MM.1S (cell line): ENCODE data around the gene RHOJ.

Experiments
- DNase-seq: peaks from one replicate; pipeline ENCODE4 v3.0.0-alpha.2; 2015
- H2AFZ ChIP-seq: fragments of 300-600 bp; sonication (generic); 2 replicates; pipeline ENCODE4 v1.6.0; 2016; ENCODE audit warnings: antibody characterized with exemption, low read length
- H3F3A ChIP-seq: fragments of 300-600 bp; sonication (generic); 2 replicates; pipeline ENCODE4 v1.6.1; 2016; ENCODE audit warnings: mild to moderate bottlenecking, antibody characterized with exemption, low read length, moderate library complexity, mixed read lengths; ENCODE audit not compliant: insufficient read depth
- H3K27ac ChIP-seq: fragments of 300-600 bp; sonication (generic); 2 replicates; pipeline ENCODE4 v1.5.1; 2016; ENCODE audit warnings: mild to moderate bottlenecking, low read length
- H3K27me3 ChIP-seq: fragments of 300-600 bp; sonication (generic); replicated peaks from 2 replicates; pipeline ENCODE4 v1.6.0; 2016; ENCODE audit warnings: low read length; ENCODE audit not compliant: insufficient read depth
- H3K36me3 ChIP-seq: fragments of 300-600 bp; sonication (generic); replicated peaks from 2 replicates; pipeline ENCODE4 v1.6.1; 2016; ENCODE audit warnings: mild to moderate bottlenecking, low read length, mixed read lengths; ENCODE audit not compliant: insufficient read depth
- H3K4me1 ChIP-seq: fragments of 300-600 bp; sonication (generic); 2 replicates; pipeline ENCODE4 v1.6.1; 2016; ENCODE audit warnings: low read length, mixed read lengths
- H3K4me2 ChIP-seq: fragments of 300-600 bp; sonication (generic); 2 replicates; pipeline ENCODE4 v1.6.0; 2016; ENCODE audit warnings: low read depth, low read length
- H3K4me3 ChIP-seq: fragments of 300-600 bp; sonication (generic); 2 replicates; pipeline ENCODE4 v1.5.1; 2016; ENCODE audit warnings: low read length, mixed read lengths
- H3K79me2 ChIP-seq: fragments of 300-600 bp; sonication (generic); 2 replicates; pipeline ENCODE4 v1.6.1; 2016; ENCODE audit warnings: mixed run types, low read length, mixed read lengths
- H3K9ac ChIP-seq: fragments of 300-600 bp; sonication (generic); 2 replicates; pipeline ENCODE4 v1.6.1; 2016; ENCODE audit warnings: low read length, mixed read lengths
- H3K9me2 ChIP-seq: fragments of 300-600 bp; sonication (generic); replicated peaks from 2 replicates; pipeline ENCODE4 v1.6.1; 2016; ENCODE audit warnings: mild to moderate bottlenecking, low read length, mixed read lengths; ENCODE audit not compliant: insufficient read depth
- H3K9me3 ChIP-seq: fragments of 300-600 bp; sonication (generic); replicated peaks from 2 replicates; pipeline ENCODE4 v1.6.1; 2016; ENCODE audit warnings: mild to moderate bottlenecking, low read length, mixed read lengths; ENCODE audit not compliant: insufficient read depth
- H4K20me1 ChIP-seq: fragments of 300-600 bp; sonication (generic); 2 replicates; pipeline ENCODE4 v1.6.1; 2016; ENCODE audit warnings: mild to moderate bottlenecking, low read length, moderate library complexity, mixed read lengths; ENCODE audit not compliant: insufficient read depth
- EZH2 ChIP-seq: fragments of 300-600 bp; sonication (generic); optimal IDR thresholded peaks from 2 replicates; pipeline ENCODE3; 2017; ENCODE audit warnings: low read depth, mild to moderate bottlenecking, antibody characterized with exemption, low read length, mixed read lengths
- EZH2phosphoT487 ChIP-seq: fragments of 300-600 bp; sonication (generic); IDR thresholded peaks from 2 replicates; pipeline ENCODE4 v1.6.1; 2018; ENCODE audit warnings: antibody characterized with exemption, low read length
- TF ChIP-seq, protein P1 (sequence below): fragments of 300-600 bp; sonication (generic); IDR thresholded peaks from 2 replicates; pipeline ENCODE4 v1.5.1; 2016; ENCODE audit warnings: antibody characterized with exemption, low read length, mixed read lengths

The RHOJ gene

DNA sequence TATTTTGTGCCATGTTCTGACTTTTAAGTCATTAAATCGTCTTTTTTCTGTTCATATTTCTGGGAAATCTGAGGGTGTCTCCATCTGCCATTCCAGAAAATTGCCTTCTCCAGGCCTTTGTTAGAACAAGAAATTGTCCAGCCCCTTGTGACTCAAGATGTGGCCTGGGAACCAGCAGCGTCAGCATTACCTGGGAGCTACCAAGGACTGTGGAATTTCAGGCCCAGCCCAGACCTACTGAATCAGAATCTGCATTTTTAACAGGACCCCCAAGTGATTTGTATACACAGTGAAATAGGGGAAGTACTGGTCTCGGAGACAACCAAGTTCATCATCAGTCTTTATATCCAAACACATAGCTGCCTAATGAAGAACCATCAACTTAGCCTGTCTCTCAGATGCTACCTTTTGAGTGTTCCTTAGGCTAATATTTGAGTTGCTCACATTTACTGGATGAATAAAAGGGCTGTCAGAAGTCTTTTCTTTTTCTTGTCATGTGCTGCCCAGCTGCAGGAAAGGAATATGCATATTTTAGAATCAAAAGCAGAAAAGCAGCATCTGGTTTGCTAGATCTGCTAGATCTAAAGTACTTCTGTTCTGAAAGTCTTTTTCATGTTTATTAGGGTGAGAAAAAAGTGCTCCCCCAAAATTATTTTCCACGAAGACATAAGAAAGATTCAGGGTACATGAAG is 93.3 kb downstream of the RHOJ start:
- Histone ChIP-seq H3K4me3 (no peak overlapping the region), H2AFZ (no peak overlapping the region), H4K20me1 (no peaks in the 10 kb centered on the region), H3K36me3 (no peaks in the 10 kb centered on the region), H3K9me3 (no peaks in the 10 kb centered on the region), H3K9ac (no peak overlapping the region), H3K27me3 (no peaks in the 10 kb centered on the region), H3K9me2 (no peaks in the 10 kb centered on the region), H3K4me1 (no peaks in the 10 kb centered on the region), H3K27ac (no peak overlapping the region), H3K79me2 (no peaks in the 10 kb centered on the region), H3F3A (no peaks in the 10 kb centered on the region), H3K4me2 (no peak overlapping the region)
- DNase-seq, result no peak
- TF ChIP-seq EZH2, result no peak
- TF ChIP-seq, protein P1, sequence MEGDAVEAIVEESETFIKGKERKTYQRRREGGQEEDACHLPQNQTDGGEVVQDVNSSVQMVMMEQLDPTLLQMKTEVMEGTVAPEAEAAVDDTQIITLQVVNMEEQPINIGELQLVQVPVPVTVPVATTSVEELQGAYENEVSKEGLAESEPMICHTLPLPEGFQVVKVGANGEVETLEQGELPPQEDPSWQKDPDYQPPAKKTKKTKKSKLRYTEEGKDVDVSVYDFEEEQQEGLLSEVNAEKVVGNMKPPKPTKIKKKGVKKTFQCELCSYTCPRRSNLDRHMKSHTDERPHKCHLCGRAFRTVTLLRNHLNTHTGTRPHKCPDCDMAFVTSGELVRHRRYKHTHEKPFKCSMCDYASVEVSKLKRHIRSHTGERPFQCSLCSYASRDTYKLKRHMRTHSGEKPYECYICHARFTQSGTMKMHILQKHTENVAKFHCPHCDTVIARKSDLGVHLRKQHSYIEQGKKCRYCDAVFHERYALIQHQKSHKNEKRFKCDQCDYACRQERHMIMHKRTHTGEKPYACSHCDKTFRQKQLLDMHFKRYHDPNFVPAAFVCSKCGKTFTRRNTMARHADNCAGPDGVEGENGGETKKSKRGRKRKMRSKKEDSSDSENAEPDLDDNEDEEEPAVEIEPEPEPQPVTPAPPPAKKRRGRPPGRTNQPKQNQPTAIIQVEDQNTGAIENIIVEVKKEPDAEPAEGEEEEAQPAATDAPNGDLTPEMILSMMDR, result no peak
- no peak for TF ChIP-seq EZH2phosphoT487

DNA sequence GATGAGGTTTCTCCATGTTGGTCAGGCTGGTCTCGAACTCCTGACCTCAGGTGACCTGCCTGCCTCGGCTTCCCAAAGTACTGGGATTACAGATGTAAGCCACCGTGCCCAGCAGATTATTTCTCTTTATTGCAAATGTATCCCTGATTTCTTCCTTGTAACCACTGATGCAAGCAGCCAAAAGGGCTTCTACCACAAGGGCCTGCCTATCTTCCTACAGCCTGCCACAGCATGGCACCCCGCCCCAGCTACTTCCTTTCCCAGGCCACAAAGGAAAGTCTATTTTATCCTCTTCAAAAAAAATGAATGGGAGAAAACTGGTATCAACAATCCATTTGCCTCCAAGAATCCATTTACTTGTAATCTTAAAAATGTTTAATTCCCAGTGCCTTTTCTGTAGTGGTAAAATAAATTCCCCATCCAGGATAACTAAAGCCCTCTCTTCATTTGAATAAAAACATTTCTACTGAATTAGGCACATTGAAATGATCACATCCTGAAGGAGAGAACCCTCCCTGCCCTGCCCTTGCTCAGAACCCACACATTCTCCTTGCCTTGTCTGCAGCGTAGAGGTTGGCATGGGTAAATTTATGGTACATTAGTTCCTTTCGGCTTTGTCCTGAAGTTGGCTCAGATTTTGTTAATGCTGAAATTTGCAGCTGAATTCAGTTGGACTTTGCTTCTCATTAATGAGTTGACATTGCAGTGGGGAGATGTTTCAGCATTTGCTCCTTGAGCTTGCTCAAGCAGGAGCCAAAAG is 95.3 kb downstream of the RHOJ start:
- Histone ChIP-seq H3K4me3 (no peak overlapping the region), H3K9ac (no peak overlapping the region), H2AFZ (no peak overlapping the region), H3K27me3 (no peaks in the 10 kb centered on the region), H3K79me2 (no peaks in the 10 kb centered on the region), H3K4me1 (no peaks in the 10 kb centered on the region), H3K4me2 (no peak overlapping the region), H4K20me1 (no peaks in the 10 kb centered on the region), H3K36me3 (no peaks in the 10 kb centered on the region), H3F3A (no peaks in the 10 kb centered on the region), H3K9me2 (no peaks in the 10 kb centered on the region), H3K27ac (no peak overlapping the region), H3K9me3 (no peaks in the 10 kb centered on the region)
- TF ChIP-seq EZH2 (no peak), EZH2phosphoT487 (no peak)
- TF ChIP-seq, protein P1, result no peak
- DNase-seq, result no peak

DNA sequence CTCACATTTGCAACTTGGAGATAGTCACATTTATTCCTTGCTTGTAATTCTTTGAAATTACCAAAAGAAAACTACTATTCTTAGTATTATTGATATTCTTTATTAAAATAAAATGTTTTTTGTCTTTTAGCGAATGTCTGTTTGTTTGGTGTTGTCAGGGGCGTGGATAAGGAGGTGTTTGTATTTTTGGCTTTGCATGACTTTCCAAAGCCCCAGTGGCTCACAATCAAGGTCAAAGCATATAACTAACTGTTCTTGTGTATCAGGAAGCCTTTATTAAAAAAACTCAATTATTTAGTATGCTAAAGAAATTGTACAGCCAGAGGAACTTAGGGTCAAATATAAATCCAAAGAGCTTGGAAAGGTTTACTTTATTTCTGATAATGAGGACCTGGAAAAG is 96.6 kb downstream of the RHOJ start:
- Histone ChIP-seq H3K27ac (no peak overlapping the region), H3K27me3 (no peaks in the 10 kb centered on the region), H3K9me3 (no peaks in the 10 kb centered on the region), H4K20me1 (no peaks in the 10 kb centered on the region), H3K4me2 (no peak overlapping the region), H3K79me2 (no peaks in the 10 kb centered on the region), H3K36me3 (no peaks in the 10 kb centered on the region), H3F3A (no peaks in the 10 kb centered on the region), H3K4me3 (no peak overlapping the region), H3K4me1 (no peaks in the 10 kb centered on the region), H3K9ac (no peak overlapping the region), H3K9me2 (no peaks in the 10 kb centered on the region), H2AFZ (no peak overlapping the region)
- TF ChIP-seq EZH2 (no peak), EZH2phosphoT487 (no peak)
- TF ChIP-seq, protein P1, result no peak
- no peak for DNase-seq
